ENCODE measurements around the gene MGAT4C.

GRCh38 chr12:85946375-85946774, 309.8 kb downstream of the MGAT4C start:
- no peak for TF ChIP-seq CTCF (conservative IDR thresholded peaks at IDR 0.05)
- TF ChIP-seq EZH2 (IDR thresholded peaks at IDR 0.05; ENCODE audit: low read depth), result no peak

All from PC-9 (cell line).